ENCODE measurements around the gene IL22. TPM values are rescaled to one million over a fixed set of nuclear protein-coding genes. Genes with fewer than 3 reads are reported as not detected.

The IL22 gene
- total and polyA plus RNA-seq, 2 donors (not counting 1 experiment from before 2014, with no cell fraction given) = not detected

DNA sequence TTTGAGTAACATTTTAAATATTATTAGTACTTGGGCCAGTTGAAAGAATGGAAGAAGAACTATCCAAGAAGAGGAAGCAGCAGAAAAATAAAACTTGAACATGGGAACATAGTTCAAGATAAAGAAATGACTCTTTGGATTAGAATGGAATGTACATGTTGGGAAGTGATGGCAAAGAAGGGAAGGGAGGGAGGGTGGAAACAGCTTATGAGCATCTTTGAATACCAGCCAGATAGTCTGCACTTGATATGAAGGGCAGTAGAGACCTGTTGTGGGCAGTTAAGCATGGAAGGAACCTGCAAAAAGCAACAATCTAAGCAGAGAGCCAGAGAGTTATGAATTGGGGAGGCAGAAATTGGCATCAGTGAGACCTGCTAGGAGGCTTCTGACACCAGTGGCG is 10.0 kb upstream of the IL22 start:
- no peak for DNase-seq
- H3K9me3 ChIP-seq (ENCODE audit: control extremely low read depth in 1 of 3, control insufficient read depth in 2 of 3, insufficient read depth in 1 of 3, low read length in 2 of 3) = no peaks in the 10 kb centered on the region
- peaks cover 0 to 4% (median 0%) of the 10 kb centered on the region in 4 experiments for H3K27me3 ChIP-seq (replicated peaks in 1 of 4; ENCODE audit: control extremely low read depth in 1 of 4, control insufficient read depth in 3 of 4, insufficient read depth in 4 of 4, low read length in 3 of 4)
- H3K9ac ChIP-seq (ENCODE audit: low read length) = no peak overlapping the region
- H3K79me2 ChIP-seq (ENCODE audit: control insufficient read depth, insufficient read depth, low read length) = no peaks in the 10 kb centered on the region
- no CpG with 5 or more reads among the region's 1 CpG for WGBS (ENCODE audit: insufficient coverage)
- intact Hi-C loops (cut with micrococcal nuclease) = no loop called here
- no peak overlapping the region for H3K4me2 ChIP-seq (replicated peaks; ENCODE audit: low read depth, low read length, poor library complexity, severe bottlenecking)
- H3K4me1 ChIP-seq (ENCODE audit: control insufficient read depth in 2 of 2, insufficient read depth in 2 of 2, low read length in 2 of 2) = no peaks in the 10 kb centered on the region
- no peaks in the 10 kb centered on the region for H3K36me3 ChIP-seq (replicated peaks in 1 of 2; ENCODE audit: control extremely low read depth in 1 of 2, control insufficient read depth in 1 of 2, extremely low read depth in 1 of 2, insufficient read depth in 2 of 2, low read length in 1 of 2)
- H2AFZ ChIP-seq (ENCODE audit: insufficient read depth, low read depth, low read length, poor library complexity, severe bottlenecking) = no peak overlapping the region
- Mint-ChIP-seq H3K4me3 (no peak overlapping the region), H3K4me1 (no peaks in the 10 kb centered on the region), H3K27me3 (peaks cover 16% of the 10 kb centered on the region), H3K27ac (no peak overlapping the region), H3K9me3 (ENCODE audit: insufficient read depth) (no peaks in the 10 kb centered on the region)
- POLR2A ChIA-PET = no interaction called here
- ATAC-seq (ENCODE audit: low read depth) = no peak
- no peak overlapping the region for H3K4me3 ChIP-seq (ENCODE audit: control extremely low read depth in 1 of 5, extremely low read depth in 1 of 5, insufficient read depth in 1 of 5, low read depth in 2 of 5, low read length in 4 of 5)
- H4K20me1 ChIP-seq (ENCODE audit: control insufficient read depth, insufficient read depth, low read length, poor library complexity, severe bottlenecking) = no peaks in the 10 kb centered on the region
- TF ChIP-seq, protein P1, sequence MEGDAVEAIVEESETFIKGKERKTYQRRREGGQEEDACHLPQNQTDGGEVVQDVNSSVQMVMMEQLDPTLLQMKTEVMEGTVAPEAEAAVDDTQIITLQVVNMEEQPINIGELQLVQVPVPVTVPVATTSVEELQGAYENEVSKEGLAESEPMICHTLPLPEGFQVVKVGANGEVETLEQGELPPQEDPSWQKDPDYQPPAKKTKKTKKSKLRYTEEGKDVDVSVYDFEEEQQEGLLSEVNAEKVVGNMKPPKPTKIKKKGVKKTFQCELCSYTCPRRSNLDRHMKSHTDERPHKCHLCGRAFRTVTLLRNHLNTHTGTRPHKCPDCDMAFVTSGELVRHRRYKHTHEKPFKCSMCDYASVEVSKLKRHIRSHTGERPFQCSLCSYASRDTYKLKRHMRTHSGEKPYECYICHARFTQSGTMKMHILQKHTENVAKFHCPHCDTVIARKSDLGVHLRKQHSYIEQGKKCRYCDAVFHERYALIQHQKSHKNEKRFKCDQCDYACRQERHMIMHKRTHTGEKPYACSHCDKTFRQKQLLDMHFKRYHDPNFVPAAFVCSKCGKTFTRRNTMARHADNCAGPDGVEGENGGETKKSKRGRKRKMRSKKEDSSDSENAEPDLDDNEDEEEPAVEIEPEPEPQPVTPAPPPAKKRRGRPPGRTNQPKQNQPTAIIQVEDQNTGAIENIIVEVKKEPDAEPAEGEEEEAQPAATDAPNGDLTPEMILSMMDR (IDR thresholded peaks at IDR 0.05) = no peak
- TF ChIP-seq EZH2 (IDR thresholded peaks at IDR 0.05; ENCODE audit: borderline replicate concordance, insufficient read depth, low read depth, low read length, poor library complexity, severe bottlenecking) = no peak
- no peak overlapping the region for H3K27ac ChIP-seq (ENCODE audit: low read length in 2 of 2)
- CTCF ChIA-PET = no interaction called here

DNA sequence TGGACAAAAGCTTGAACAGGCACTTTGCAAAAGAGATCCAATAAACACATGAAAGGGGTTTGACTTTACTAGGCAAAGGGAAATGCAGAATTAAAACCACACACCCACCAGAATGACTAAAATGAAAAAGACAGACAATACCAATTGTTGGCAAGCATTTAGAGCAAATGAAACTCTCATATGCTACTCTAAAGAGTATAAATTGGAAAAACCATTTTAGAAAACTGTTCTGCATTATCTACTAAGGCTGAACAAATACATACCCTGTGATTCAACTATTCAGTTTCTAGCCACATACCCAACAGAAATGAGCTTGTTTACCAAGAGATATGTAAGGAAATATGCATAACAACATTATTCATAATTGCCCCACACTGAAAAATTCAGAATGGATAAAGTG is 8.5 kb upstream of the IL22 start:
- DNase-seq (no peak), ATAC-seq (ENCODE audit: low read depth) (no peak)
- Mint-ChIP-seq H3K27ac (no peak overlapping the region), H3K4me1 (no peaks in the 10 kb centered on the region), H3K9me3 (ENCODE audit: insufficient read depth) (no peaks in the 10 kb centered on the region), H3K4me3 (no peak overlapping the region), H3K27me3 (peaks cover 16% of the 10 kb centered on the region)
- Histone ChIP-seq H3K9ac (ENCODE audit: low read length) (no peak overlapping the region), H3K9me3 (ENCODE audit: control extremely low read depth in 1 of 3, control insufficient read depth in 2 of 3, insufficient read depth in 1 of 3, low read length in 2 of 3) (no peaks in the 10 kb centered on the region), H3K27ac (ENCODE audit: low read length in 2 of 2) (no peak overlapping the region), H3K4me2 (replicated peaks; ENCODE audit: low read depth, low read length, poor library complexity, severe bottlenecking) (no peak overlapping the region), H3K27me3 (replicated peaks in 1 of 4; ENCODE audit: control extremely low read depth in 1 of 4, control insufficient read depth in 3 of 4, insufficient read depth in 4 of 4, low read length in 3 of 4) (peaks cover 0 to 4% (median 0%) of the 10 kb centered on the region in 4 experiments), H3K4me3 (ENCODE audit: control extremely low read depth in 1 of 5, extremely low read depth in 1 of 5, insufficient read depth in 1 of 5, low read depth in 2 of 5, low read length in 4 of 5) (no peak overlapping the region), H2AFZ (ENCODE audit: insufficient read depth, low read depth, low read length, poor library complexity, severe bottlenecking) (no peak overlapping the region), H3K36me3 (replicated peaks in 1 of 2; ENCODE audit: control extremely low read depth in 1 of 2, control insufficient read depth in 1 of 2, extremely low read depth in 1 of 2, insufficient read depth in 2 of 2, low read length in 1 of 2) (no peaks in the 10 kb centered on the region), H3K79me2 (ENCODE audit: control insufficient read depth, insufficient read depth, low read length) (no peaks in the 10 kb centered on the region), H3K4me1 (ENCODE audit: control insufficient read depth in 2 of 2, insufficient read depth in 2 of 2, low read length in 2 of 2) (no peaks in the 10 kb centered on the region), H4K20me1 (ENCODE audit: control insufficient read depth, insufficient read depth, low read length, poor library complexity, severe bottlenecking) (no peaks in the 10 kb centered on the region)
- CTCF ChIA-PET = interaction anchor here (0.8 to 1.7 kb wide), 2 partner anchors 33 to 39 kb away, joined by 3 to 10 read pairs; no protein-coding TSS in a partner anchor
- POLR2A ChIA-PET = no interaction called here
- no peak for TF ChIP-seq EZH2 (IDR thresholded peaks at IDR 0.05; ENCODE audit: borderline replicate concordance, insufficient read depth, low read depth, low read length, poor library complexity, severe bottlenecking)
- TF ChIP-seq, protein P1 (IDR thresholded peaks at IDR 0.05) = no peak
- intact Hi-C loops (cut with micrococcal nuclease) = no loop called here
